RPMI7951 (cell line): ENCODE measurements around the gene TANK. TPM values are rescaled to one million over a fixed set of nuclear protein-coding genes. Genes with fewer than 3 reads are reported as not detected.
"Not testable (repeated sequence)": the region's sequence is repeated elsewhere in the genome, so short reads cannot be mapped to it uniquely, and the experiment has no call there.

Experiments
- DNase-seq: peaks from one replicate; pipeline ENCODE4 v3.0.0-alpha.2; 2012; ENCODE audit warnings: low read depth
- total RNA-seq: library from RNA; depleted of rRNA; stranded (reverse); fragments of >200 nt; shearing (Covaris generic); gene quantifications from 2 replicates; pipeline ENCODE4 v1.2.3, GENCODE V29; 2014

The TANK gene
- total RNA-seq, 1 experiment from 2014 or later = 125 TPM

DNA sequence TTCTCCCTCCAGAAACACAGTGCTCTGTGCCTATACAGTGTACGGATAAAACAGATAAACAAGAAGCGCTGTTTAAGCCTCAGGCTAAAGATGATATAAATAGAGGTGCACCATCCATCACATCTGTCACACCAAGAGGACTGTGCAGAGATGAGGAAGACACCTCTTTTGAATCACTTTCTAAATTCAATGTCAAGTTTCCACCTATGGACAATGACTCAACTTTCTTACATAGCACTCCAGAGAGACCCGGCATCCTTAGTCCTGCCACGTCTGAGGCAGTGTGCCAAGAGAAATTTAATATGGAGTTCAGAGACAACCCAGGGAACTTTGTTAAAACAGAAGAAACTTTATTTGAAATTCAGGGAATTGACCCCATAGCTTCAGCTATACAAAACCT, 70.7 kb downstream of the TANK start:
- DNase-seq = no peak

DNA sequence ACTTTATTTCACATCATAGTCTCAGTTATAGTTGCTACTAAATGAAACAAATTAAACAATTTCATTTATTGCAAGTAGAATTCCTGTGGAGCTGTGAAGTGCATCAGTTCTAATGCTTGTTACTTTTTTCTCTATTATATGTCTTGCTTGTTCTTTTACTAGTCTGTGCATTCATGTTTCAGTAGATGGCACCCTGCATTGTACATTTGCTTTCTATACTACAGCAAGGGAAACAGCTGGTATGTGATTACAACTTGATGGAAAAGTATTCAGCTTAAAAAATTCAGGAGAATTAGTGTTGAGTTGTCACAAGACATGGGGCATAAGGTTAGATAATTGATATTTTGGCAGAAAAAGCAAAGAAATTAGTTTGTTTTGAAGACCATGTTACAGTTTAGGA, 72.3 kb downstream of the TANK start:
- no peak for DNase-seq

DNA sequence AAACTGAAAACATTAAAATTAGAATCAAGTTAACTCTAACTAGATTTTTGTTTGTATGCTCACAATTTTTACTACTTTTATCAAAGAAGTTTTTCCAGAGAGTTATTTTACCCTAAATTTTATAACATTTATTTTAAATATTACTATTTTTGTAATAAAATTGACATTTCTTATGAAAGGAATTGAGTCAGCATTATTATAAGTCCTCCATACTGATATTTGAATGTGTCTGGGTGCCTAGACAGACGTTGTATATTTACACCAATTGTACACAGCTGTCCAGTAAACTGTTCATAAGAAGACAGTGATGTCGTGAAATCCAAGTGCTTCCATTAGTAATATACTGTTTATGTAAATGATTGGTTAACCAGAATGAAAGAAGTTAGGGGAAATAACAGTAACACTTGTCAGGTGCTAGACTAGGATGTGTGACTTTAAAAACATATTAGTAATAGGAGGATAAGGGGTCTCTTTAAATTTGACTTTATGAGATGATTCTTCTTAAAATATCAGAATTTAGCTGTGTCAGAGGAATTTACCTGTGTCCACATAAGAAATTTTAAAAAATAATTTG, 73.7 kb downstream of the TANK start:
- DNase-seq = no peak

DNA sequence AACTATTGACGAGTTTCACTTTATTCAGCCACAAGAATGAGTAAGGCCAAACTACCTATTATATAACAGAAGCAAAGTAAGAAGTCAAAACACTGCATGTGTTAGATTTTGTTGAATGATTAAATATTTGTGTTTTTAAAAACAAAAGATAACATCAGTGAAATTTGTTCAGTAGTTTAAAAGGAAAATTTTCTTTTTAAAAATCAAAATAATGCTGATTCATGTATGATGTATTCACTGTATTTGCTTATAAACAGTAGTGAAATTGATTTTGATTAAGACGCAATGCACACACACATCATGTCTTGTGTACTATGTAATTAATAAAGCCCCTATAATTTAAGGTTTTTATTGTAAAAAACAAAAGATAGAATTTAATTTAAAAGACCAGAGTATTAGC, 74.4 kb downstream of the TANK start:
- DNase-seq = no peak

DNA sequence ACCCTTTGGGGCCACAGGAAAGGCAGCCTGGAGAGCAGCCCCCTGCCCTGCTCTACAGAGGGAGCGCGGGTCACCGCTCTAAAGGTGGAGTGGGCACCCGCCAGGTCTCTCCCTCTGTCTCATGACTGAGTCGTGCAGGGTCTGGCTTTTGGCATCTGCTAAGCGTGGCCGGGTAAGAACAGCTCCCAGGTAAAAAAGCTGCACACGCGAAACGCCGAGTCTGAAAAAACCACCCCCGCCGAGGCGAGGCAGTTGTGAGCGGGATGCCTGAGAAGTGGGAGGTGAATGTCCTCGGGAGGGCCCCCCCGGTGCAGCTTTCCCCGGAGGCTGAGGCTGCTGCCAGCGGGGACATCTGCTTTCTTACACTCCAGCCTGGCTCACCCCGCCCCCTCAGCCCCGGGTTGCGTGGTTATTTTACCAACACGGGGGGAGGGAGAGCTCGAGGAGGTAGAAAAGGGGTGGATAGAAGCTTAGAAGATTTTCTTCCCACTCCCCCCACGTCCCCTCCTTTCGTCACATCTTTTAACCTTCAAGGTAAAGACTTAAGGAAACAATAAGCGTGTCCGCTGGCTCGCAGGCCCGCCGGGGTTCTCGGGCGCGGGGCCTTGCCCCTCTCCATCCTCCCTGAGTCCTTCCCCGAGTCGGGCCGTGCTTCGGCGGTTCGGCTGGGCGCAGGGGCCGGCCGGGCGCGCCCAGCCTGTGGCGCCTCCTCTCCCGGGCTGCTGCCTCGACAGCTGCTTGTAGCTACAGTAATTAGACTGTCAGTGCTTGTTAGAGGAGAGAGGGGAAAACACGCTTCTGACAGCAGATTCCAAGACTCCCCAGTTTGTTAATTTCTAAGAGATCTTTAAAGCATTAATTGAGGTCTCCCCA, 77.4 kb downstream of the TANK start:
- peak; percentile 39 for DNase-seq

DNA sequence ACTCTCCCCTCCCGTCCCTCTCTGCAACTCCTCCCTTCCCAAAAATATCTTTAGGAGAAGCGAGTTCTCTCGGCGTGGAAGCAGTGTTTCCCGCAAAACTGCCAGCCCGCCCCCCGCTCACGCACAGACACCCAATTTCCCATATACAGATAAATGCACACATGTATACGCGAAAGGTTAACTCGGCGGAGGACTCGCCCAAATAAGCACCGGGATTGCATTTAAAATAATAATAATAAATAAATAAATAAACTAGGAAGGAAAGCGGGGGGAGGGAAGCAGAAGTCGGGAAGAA, 78.0 kb downstream of the TANK start:
- DNase-seq = no peak

DNA sequence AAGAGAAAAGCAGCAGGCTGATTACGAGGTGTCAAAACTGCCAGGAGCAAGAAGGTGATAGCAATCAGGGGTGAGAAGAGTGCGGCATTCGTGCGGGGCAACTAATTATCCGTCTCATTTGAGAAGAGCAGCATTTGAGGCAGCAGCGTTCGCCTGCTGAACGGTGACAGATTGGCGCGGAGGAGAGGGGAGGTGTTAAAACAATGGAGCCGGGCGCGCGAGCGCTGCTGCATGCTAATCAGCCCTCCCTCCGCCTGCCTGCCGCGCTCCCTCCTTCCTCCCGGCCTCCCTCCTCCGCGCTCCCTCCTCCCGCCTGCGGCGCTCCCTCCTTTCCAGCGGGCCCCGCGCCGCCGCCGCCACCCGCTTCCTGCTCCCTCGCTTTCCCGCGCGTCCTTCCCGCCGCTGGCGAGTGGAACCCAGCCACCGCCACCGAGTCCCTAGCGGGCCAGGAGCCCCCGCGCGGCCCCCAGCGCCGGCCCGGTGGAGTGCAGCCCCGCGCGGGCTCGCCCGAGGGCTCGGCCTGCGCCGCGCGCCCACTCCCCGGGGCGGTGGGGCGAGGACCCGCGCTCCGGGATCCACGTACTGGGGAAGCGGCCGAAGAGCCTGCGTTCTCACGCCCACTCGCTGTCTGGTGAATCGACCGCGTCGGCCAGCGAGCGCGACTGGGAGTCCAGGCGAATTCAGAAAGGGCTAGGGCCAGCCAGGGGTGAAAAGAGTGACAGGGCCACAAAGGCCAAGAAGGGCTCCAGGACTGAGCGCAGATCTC, 78.5 kb downstream of the TANK start:
- DNase-seq = peak; percentile 67

DNA sequence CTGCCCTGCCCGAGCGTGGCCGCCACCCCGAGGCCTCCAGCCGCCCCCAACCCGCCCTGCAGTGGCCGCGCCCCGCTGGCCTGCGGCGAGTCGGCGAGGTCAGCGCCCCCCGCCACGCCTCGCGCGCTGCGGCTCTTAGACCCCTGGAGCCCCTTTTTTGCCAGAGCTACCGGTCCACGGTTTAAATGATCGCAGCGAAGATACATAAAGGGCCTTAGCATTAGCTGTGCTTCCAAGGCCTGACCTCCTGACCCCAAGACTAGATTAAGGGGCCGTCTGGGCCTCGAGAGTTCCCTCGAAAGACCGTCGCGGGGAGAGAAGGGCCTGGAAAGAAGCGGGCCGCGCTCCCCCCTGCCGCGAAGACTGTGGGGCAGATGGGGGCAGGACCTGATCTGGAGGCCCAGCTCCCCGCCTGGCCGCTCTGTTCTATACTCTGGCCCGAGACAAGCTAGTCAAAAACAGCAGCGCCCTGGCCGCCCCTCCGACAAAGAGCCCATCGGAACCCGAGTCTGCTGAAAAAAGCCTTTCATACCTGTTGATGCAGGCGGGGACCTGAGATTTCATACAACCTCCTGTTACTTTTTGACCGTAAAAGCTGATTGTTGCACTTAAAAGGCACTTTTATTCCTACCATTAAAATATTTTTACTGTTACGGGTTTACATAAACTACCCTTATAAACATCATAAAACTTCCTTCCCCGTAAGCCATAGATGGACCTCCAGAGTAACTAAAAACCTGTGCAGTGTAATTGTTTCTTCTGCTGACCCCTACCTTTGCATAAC, 79.3 kb downstream of the TANK start:
- DNase-seq = no peak

DNA sequence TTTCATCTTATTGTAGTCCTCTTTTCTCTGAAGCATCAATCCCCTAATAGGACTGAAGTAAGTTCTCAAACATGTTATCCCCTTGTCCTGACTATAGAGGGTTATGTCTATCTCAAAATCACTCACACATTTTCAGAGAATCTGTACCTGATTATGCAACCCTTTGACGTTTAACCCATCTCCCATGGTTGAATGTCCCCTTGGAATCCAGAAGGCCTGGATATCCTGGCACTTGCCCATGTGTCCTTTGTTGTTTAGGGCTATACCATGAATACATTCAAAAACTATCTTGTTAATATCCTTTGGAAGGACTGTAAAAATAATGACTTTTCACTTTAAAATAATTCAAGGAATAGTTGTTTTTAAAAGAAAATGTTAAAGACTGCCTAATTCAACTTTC, 81.7 kb downstream of the TANK start:
- DNase-seq = no peak

DNA sequence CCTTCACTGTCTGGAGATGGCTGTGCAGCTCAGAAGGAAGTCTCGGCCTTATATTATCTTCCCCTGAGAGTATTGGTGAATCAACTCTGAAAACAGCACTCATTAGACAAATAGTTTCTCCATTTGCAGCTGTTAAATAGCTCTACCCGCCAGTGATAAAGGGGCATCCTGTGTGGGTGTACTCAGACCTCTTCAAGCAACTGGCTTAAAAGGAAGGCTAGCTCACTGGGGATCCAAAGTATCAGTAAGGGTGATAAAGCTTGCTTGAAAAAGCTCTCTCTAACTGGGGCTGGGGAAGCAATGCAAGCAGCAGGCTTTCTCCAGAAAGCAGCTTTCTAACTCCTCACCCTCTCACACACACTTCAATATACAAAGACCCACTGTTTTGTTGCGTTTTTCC, 83.1 kb downstream of the TANK start:
- DNase-seq = no peak

DNA sequence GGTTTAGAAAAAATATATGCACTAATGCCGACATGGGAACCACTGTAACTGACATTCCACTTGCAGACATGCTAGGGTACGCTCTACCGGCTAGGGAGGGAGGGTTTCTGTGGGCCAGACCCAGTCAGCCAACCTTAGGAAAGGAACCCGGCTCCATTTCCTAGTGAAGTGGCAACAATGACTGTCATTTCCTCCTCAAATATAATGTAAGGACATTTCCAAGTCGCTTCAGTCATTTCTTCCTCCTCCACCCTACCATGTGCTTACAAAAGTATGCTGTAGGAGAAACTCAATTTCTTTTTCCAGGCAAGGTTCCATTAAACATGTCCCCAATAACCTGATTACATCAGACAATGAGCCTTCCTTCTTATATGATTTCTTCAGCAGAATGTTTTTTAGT, 83.7 kb downstream of the TANK start:
- DNase-seq = no peak

DNA sequence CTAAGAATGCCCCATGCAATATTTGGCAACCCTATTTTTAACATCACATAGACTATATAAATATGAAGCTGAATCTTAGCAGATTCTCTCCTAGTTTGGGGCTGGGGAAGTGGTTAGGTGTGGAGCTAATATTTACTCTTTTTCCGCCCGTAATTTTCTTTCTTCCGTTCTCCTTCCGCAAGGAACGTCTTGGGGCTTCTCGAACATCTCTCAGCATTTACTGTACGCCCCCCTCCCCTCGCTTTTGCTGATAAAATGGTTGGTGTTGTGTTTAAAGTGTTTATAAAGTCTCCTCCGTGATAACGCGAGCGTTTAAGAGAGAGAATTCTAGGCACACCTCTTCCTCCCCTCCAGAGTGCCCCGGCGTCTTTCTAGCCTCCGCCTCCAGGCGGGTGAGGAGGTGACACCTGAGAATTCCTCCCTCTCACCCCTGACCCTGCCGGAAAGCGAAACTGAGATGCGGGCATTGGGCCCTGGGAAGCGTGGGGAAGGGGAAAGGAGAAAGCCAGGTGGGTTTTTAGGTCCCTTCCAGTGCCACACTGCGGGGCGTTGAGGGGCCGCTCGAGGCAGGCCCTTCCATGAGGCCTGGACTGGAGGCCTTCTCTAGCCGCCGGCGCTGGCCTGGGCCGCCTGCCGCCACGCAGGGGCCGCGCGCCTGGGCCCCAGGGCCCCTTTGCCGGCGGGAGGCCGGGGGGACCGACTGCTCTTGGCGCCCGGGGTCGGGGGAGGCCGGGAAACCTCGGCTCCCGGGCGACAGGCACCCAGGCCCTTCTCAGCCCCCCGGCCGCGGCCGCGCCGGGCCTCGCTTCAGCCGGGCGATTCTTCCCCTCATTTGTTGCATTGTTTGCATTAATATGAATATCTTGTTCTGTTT, 84.4 kb downstream of the TANK start:
- not testable (repeated sequence) for DNase-seq

DNA sequence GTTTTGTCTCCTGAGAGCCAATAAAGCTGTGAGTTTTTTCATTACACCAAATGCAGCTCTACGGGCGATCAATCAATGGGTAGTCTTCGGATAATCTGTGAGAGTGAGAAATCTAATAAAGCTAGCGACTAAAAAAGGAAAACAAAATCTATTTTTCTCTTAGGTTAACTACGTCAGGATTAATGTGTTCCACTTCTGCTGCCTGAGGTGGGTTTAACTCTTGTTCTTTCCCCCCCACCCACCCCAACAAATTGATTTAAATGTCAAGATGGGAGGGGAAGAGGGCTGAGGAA, 85.0 kb downstream of the TANK start:
- no peak for DNase-seq

DNA sequence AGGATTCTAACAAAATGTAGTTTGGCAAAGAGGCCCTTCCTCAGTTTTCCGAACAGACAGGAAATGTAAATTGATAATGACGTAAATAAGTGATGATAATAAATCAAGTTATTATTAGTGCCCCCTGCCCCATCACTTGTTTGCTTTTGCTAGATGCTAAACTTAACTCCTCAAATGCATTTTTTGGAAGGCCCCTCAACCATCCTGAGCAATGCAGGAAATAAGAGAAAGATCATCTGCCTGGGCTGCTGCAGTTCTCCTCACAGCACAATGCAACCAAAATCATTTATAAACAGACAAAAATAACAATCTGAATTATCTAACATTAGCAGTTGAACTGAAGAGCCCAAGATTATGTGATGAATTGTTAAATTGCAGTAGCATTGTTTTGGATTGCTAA, 85.4 kb downstream of the TANK start:
- no peak for DNase-seq

DNA sequence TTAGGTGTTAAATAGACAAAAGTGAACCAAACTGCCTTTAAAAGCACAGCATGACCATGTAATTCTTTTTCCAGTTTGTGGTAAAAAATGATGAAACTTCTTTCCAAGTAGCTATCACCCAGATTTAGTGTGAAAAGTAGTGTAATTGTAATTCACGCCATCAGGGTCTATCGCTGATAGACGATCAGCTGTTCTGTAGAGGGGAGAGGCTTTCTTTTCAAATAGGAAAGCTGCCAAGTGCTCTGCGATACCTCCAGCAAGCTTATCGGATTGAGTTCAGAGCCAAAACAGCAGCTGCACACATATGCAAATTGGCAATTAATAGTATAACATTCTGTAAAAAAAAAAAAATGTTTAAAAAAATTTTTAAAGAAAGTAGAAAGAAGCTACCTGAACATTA, 86.1 kb downstream of the TANK start:
- no peak for DNase-seq

DNA sequence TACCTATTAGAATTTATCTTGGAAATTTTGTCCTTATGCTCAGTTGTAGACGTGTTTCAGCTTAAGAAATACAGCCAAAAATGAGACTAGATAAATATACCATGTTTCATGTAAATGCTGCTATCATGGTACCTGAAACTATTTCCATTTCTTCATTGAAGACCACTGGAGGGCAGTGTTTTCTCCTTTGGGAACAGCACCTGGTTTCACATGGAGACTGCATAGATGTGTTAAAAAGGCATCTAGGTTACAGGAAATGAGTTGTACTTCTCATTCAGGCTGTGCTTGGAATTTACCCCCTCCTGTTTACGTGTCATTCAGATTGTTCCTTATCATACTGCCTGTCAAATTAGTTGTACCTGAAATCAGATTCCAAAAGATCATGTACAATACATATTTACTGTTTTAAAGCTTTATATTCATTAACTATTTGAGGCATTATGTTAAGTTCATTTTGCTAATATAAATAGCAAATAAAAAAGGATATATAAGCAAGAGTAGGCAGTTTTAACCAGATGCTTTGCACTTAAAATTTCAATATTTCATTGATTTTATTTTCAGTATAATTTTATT, 90.7 kb downstream of the TANK start:
- peak; percentile 51 for DNase-seq

DNA sequence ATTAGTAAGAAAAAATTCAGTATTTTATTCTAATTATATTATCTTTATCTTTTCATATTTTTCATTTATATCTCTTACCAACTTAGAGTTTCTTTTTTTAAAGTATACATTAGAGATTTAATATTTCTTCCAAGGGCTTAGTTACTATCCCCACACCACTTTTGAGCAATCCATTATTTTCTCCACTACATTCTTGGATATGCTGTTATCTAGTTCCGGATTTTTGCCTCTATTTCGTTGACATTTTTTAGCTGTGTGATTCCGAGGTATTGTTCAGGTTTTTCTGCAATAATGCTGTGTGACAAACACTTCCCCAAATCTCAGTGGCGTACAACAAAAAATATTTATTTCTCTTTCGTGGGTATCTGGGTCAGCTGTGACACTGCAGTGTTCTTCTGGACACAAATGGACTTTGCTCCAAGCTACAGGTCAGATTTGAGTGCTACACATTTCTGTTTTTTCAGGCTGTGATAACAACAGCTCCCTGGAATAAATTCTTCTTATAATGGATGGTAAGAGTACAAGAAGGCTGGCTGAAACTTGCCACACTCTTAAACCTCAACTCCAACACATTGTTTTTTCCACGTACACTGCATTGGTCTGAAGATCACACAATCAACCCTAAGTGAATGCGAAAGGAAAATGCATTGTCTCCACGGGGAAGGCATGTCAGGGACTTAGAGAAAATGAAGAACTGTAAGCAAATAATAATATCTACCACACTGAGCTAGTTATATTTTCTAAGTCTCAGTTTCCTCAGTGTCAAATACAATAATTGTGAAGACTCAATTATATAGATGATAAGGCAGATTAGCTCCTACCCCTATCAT, 97.1 kb downstream of the TANK start:
- no peak for DNase-seq

DNA sequence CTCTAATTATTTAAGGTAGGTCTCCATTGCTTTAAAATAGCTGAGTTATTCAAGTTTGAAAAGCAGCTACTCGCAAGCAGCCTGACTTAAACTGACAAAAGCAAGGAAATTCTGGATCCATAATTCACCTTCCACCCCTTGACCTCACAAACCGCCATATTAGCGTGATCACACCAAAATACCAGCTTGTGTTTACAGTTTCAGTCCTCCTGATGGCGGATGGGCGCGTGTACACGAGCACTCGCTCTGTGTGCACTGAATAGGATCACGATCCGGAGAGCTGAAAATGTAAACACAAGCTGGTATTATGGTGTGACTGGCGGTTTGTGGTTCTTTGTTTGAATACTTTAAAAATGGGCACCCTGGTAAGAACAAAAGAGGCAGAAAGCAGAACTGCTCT, 105.6 kb downstream of the TANK start:
- DNase-seq = no peak

DNA sequence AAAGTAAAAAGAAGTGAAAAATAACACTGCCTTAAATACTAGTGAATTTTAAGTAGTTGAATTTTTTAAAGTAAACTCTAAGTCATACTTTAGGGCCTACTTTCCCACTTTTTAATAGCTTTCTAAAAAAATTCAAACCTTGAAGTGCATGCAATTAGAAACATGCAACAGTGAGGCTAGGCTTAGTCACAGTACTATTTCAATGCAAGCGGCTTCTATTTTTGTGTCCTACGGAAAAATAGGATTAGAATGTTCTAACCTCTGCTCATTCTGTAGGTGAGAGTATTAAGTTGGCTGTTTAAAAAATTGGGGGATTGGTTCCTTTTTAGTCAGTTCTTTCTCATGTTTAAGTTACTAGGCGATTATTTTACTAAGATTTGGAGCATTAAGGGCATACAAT, 108.9 kb downstream of the TANK start:
- DNase-seq = no peak

DNA sequence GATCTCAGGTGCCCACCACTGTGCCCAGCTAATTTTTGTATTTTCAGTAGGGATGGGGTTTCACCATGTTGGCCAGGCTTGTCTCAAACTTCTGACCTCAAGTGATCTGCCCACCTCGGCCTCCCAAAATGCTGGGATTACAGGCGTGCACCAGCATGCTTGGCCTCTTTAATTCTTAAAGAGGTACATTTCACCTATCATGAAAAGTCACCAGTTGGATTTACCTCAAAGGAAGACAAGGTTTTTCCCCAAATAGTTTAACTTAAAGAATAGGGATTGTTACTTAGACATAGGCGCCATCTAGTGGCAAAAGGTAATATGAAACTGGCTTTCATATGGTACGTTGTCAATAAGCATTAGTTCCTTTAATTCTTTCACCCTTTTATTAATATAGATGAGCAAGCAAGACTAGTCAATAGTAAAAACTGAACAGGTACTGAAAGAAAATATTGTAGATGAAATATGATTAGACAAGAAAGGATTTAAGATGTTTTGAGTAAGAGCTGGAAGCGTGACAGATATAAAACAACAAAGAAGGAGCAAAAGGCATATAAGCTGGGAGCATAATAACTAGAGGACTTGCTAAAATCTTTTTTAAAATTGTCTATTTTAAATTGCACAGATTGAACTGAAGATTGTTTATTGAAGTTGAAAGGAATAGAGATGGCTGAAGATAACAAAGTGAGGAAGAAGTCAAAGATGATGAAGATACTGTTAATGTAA, 113.0 kb downstream of the TANK start:
- peak; percentile 61 for DNase-seq
